ENCODE results near the gene CNTRL.

DNA sequence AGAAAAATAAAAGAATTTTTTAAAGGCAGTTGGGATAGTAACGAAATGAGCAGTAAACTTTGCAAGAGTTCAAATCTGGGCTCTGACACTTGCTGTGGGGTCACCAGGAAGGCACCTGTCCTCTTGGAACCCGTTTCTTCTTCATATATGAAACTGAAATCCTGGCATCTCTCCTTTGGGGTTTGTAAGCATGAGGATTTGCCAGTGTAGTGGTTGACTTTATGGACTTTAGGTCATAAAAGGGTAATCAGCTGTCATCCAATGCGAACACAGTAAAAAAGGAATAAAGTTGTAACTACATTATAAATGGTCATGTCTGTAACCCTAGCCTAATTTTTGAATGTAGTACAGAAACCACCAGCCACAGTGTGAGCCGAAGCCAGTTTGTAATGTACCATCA, 125.6 kb downstream of the CNTRL start:
- TF ChIP-seq, protein P1, sequence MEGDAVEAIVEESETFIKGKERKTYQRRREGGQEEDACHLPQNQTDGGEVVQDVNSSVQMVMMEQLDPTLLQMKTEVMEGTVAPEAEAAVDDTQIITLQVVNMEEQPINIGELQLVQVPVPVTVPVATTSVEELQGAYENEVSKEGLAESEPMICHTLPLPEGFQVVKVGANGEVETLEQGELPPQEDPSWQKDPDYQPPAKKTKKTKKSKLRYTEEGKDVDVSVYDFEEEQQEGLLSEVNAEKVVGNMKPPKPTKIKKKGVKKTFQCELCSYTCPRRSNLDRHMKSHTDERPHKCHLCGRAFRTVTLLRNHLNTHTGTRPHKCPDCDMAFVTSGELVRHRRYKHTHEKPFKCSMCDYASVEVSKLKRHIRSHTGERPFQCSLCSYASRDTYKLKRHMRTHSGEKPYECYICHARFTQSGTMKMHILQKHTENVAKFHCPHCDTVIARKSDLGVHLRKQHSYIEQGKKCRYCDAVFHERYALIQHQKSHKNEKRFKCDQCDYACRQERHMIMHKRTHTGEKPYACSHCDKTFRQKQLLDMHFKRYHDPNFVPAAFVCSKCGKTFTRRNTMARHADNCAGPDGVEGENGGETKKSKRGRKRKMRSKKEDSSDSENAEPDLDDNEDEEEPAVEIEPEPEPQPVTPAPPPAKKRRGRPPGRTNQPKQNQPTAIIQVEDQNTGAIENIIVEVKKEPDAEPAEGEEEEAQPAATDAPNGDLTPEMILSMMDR (IDR thresholded peaks at IDR 0.05) = no peak
- no peak for TF ChIP-seq POLR2A (IDR thresholded peaks at IDR 0.05; ENCODE audit: low read length)
- TF ChIP-seq EP300 (IDR thresholded peaks at IDR 0.05) = no peak
- no peak for TF ChIP-seq ZNF302 (CRISPR knock-in tag; IDR thresholded peaks at IDR 0.05)
- no peak for TF ChIP-seq MYC (IDR thresholded peaks at IDR 0.05; ENCODE audit: borderline replicate concordance, low read length)
